ENCODE measurements around the gene LRRC71.

Gene LRRC71

DNA sequence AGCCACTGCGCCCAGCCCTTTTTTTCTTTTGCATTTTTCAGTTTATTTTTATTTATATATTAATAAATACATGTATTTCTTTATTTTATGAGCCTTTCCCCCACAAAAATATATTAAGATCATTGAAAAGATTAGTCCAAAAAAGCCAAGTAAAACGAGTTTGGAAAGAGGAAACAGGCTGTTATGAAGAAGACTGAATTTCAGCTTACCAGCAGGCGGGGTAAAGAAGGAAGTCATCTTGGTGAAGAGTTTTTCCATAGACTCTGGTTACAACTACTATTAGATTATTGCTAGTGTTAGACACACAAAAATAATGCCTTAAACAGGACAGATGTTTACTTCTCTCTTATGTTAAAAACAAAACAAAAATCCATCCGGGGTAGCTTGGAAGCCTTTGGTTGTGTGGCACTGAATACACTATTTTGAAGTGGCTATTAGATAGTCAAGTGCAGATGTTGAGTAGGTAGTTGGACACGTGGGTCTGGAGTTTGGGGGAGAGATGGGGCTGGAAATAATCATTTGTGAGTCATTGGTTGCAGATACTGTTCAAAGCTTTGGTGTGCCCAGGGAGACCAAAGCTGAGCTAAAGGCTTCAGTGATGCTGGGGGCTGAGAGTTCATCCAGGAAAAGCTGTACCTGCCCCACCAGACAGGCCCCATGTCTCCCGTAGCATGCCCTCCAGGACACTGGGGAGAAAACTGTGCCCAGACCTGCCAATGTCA, 8.7 kb upstream of the LRRC71 start:
- no peak for DNase-seq (ENCODE audit: low spot score)
- TF ChIP-seq, protein P1, sequence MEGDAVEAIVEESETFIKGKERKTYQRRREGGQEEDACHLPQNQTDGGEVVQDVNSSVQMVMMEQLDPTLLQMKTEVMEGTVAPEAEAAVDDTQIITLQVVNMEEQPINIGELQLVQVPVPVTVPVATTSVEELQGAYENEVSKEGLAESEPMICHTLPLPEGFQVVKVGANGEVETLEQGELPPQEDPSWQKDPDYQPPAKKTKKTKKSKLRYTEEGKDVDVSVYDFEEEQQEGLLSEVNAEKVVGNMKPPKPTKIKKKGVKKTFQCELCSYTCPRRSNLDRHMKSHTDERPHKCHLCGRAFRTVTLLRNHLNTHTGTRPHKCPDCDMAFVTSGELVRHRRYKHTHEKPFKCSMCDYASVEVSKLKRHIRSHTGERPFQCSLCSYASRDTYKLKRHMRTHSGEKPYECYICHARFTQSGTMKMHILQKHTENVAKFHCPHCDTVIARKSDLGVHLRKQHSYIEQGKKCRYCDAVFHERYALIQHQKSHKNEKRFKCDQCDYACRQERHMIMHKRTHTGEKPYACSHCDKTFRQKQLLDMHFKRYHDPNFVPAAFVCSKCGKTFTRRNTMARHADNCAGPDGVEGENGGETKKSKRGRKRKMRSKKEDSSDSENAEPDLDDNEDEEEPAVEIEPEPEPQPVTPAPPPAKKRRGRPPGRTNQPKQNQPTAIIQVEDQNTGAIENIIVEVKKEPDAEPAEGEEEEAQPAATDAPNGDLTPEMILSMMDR (conservative IDR thresholded peaks at IDR 0.05; ENCODE audit: low read depth) = no peak
- POLR2A ChIA-PET (ENCODE audit: low non-redundant PET) = interaction anchor here (0.6 kb wide), 1 partner anchor 230 kb away, joined by 3 read pairs; no protein-coding TSS in a partner anchor
- peak overlapping the region; percentile 2; the same call in 1 of the 2 replicates for H3K27ac ChIP-seq
- CTCF ChIA-PET = interaction anchor here (2.2 to 3.2 kb wide), 2 partner anchors 15 to 16 kb away, joined by 6 to 13 read pairs; no protein-coding TSS in a partner anchor

DNA sequence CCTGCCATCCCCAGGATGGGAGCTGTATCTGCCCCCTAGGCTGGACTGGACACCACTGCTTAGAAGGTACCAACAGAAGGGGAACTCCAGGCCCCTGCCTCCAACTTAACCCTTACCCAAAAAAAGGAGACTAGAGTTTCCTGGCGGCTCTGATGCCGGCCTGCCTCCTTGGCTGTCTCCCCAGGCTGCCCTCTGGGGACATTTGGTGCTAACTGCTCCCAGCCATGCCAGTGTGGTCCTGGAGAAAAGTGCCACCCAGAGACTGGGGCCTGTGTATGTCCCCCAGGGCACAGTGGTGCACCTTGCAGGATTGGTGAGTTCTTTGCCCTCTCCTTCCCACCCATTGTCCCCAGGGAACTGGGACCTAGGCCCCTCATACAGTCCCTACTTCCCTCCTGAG, 8.1 kb upstream of the LRRC71 start:
- TF ChIP-seq, protein P1 (conservative IDR thresholded peaks at IDR 0.05; ENCODE audit: low read depth) = no peak
- no peak for DNase-seq (ENCODE audit: low spot score)
- POLR2A ChIA-PET (ENCODE audit: low non-redundant PET) = interaction anchor here (0.6 kb wide), 1 partner anchor 230 kb away, joined by 3 read pairs; no protein-coding TSS in a partner anchor
- CTCF ChIA-PET = interaction anchor here (1.3 to 3.2 kb wide), 2 partner anchors 16 to 22 kb away, joined by 4 to 13 read pairs; no protein-coding TSS in a partner anchor
- H3K27ac ChIP-seq = peak overlapping the region; percentile 2

DNA sequence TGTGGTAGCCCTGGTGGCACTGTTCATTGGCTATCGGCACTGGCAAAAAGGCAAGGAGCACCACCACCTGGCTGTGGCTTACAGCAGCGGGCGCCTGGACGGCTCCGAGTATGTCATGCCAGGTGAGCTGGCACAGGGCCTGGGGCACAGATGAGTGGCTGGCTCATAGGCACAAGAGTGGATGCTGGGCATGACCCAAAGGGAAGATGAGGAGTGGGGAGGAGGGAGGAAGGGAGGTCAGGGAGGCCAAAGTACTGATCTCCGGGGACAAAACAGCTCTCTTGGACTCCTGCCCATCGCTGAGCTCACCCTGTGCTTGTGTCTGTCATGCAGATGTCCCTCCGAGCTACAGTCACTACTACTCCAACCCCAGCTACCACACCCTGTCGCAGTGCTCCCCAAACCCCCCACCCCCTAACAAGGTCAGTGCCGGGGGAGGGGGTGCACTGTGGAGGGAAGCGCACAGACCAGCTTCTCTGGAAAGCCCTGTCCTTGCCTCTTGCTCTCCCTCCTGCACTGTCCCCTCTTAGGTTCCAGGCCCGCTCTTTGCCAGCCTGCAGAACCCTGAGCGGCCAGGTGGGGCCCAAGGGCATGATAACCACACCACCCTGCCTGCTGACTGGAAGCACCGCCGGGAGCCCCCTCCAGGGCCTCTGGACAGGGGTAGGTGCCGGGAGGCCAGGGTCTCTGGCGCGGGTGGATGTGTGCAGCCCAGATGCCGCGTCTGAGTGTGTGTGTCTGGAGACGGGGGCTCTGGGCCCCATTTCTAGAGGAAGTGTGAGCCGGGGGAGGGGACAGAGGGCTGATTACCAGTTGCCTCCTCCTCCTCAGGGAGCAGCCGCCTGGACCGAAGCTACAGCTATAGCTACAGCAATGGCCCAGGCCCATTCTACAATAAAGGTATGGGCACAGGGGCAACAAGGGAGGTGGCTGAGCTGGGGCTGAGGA, 7.3 kb upstream of the LRRC71 start:
- TF ChIP-seq, protein P1 (conservative IDR thresholded peaks at IDR 0.05; ENCODE audit: low read depth) = no peak
- ChIA-PET CTCF (interaction anchor here (1.2 to 3.2 kb wide), 4 partner anchors 15 to 187 kb away, joined by 3 to 13 read pairs (median 5); no protein-coding TSS in a partner anchor), POLR2A (ENCODE audit: low non-redundant PET) (no interaction called here)
- no peak for DNase-seq (ENCODE audit: low spot score)
- H3K27ac ChIP-seq = peak overlapping the region; percentile 2

DNA sequence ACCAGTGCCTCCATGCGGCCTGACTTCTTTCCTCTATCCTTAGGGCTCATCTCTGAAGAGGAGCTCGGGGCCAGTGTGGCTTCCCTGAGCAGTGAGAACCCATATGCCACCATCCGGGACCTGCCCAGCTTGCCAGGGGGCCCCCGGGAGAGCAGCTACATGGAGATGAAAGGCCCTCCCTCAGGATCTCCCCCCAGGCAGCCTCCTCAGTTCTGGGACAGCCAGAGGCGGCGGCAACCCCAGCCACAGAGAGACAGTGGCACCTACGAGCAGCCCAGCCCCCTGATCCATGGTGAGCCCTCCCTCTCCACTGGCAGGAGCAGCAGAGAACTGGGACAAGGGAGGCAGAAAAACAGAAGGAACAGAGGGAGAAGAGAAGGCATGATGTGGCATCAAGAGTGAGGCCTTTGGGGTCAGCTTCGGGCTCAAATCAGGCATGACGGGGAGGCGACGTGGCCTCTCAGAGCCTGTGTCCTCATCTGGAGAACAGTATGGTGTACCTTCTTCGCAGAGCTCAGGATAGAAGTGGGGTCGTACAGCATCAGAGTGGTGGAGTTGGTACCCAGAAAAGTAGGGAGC, 6.5 kb upstream of the LRRC71 start:
- no peak for DNase-seq (ENCODE audit: low spot score)
- ChIA-PET POLR2A (ENCODE audit: low non-redundant PET) (no interaction called here), CTCF (interaction anchor here (0.6 to 1.3 kb wide), 4 partner anchors 14 to 188 kb away, joined by 3 to 6 read pairs (median 4); no protein-coding TSS in a partner anchor)
- TF ChIP-seq, protein P1 (conservative IDR thresholded peaks at IDR 0.05; ENCODE audit: low read depth) = no peak
- H3K27ac ChIP-seq = no peak overlapping the region

DNA sequence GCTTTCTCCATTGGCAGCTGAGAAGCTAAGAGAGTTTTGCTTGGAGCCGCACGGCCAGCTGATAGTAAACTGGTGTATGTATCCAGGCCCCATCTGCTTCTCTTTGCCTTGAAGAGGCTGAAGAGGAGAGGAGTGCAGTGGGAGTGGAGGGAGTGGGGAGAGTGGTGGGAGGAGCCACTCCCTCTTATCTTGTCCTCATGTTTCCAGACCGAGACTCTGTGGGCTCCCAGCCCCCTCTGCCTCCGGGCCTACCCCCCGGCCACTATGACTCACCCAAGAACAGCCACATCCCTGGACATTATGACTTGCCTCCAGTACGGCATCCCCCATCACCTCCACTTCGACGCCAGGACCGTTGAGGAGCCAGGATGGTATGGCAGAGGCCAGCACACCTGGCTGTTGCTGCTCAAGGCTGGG, 6.0 kb upstream of the LRRC71 start:
- ChIA-PET CTCF (interaction anchor here (0.6 to 1.3 kb wide), 2 partner anchors 13 to 17 kb away, joined by 3 to 6 read pairs; no protein-coding TSS in a partner anchor), POLR2A (ENCODE audit: low non-redundant PET) (no interaction called here)
- DNase-seq (ENCODE audit: low spot score) = no peak
- no peak overlapping the region for H3K27ac ChIP-seq
- TF ChIP-seq, protein P1 (conservative IDR thresholded peaks at IDR 0.05; ENCODE audit: low read depth) = no peak
